Measurements from ENCODE around the gene GPR84. TPM values are rescaled to one million over a fixed set of nuclear protein-coding genes. Genes with fewer than 3 reads are reported as not detected.

GPR84 gene
- total and polyA plus RNA-seq, 2 donors (not counting 1 experiment from before 2014, with no cell fraction given): 0.16 TPM; not detected in 1

DNA sequence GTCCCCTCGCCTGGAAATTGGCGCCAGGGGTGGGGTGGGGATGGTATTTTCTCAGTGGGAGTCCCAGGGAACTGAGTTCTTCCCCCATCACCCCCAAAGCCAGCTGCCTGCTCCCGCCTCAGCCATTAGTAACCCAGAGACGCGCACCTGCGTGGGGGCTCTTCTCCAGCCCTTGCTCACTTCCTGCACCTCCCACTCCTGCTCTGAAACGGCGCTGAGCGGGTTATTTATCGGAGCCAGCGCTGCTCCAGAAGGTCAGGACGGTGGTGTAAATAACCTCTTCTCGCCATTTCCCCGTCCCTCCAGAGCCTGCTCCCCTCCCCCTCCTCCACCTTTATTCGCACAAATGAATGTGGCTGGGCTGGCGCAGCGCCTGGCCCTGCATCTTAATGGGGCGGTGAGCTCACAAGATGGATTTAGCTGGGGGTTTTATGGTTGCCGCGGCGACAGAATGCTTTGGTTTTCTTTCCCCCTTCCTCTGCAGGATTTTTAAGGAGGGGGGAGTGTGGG is 12.2 kb downstream of the GPR84 start:
- Histone ChIP-seq H3K9ac (ENCODE audit: low read length) (no peak overlapping the region), H3K4me2 (replicated peaks; ENCODE audit: low read depth, low read length, poor library complexity, severe bottlenecking) (no peak overlapping the region), H3K79me2 (ENCODE audit: control insufficient read depth, insufficient read depth, low read length) (no peaks in the 10 kb centered on the region), H3K27me3 (replicated peaks in 1 of 4; ENCODE audit: control extremely low read depth in 1 of 4, control insufficient read depth in 3 of 4, insufficient read depth in 4 of 4, low read length in 3 of 4) (no peaks in the 10 kb centered on the region), H4K20me1 (ENCODE audit: control insufficient read depth, insufficient read depth, low read length, poor library complexity, severe bottlenecking) (no peaks in the 10 kb centered on the region), H3K4me1 (ENCODE audit: control insufficient read depth in 2 of 2, insufficient read depth in 2 of 2, low read length in 2 of 2) (peaks cover 4% of the 10 kb centered on the region in 2 donors), H3K27ac (ENCODE audit: low read length in 2 of 2) (no peak overlapping the region), H3K4me3 (ENCODE audit: control extremely low read depth in 1 of 5, extremely low read depth in 1 of 5, insufficient read depth in 1 of 5, low read depth in 2 of 5, low read length in 4 of 5) (no peak overlapping the region), H2AFZ (ENCODE audit: insufficient read depth, low read depth, low read length, poor library complexity, severe bottlenecking) (no peak overlapping the region), H3K9me3 (ENCODE audit: control extremely low read depth in 1 of 3, control insufficient read depth in 2 of 3, insufficient read depth in 1 of 3, low read length in 2 of 3) (no peaks in the 10 kb centered on the region), H3K36me3 (replicated peaks in 1 of 2; ENCODE audit: control extremely low read depth in 1 of 2, control insufficient read depth in 1 of 2, extremely low read depth in 1 of 2, insufficient read depth in 2 of 2, low read length in 1 of 2) (peaks cover 0 to 39% of the 10 kb centered on the region in 2 experiments)
- H3K4me1 Mint-ChIP-seq: peaks cover 8% of the 10 kb centered on the region
- no peaks in the 10 kb centered on the region for H3K9me3 Mint-ChIP-seq (ENCODE audit: insufficient read depth)
- ATAC-seq (ENCODE audit: low read depth) (no peak), DNase-seq (no peak)
- POLR2A ChIA-PET: interaction anchor here (0.6 kb wide), 1 partner anchor 121 kb away, joined by 4 read pairs; no protein-coding TSS in a partner anchor
- TF ChIP-seq, protein P1, sequence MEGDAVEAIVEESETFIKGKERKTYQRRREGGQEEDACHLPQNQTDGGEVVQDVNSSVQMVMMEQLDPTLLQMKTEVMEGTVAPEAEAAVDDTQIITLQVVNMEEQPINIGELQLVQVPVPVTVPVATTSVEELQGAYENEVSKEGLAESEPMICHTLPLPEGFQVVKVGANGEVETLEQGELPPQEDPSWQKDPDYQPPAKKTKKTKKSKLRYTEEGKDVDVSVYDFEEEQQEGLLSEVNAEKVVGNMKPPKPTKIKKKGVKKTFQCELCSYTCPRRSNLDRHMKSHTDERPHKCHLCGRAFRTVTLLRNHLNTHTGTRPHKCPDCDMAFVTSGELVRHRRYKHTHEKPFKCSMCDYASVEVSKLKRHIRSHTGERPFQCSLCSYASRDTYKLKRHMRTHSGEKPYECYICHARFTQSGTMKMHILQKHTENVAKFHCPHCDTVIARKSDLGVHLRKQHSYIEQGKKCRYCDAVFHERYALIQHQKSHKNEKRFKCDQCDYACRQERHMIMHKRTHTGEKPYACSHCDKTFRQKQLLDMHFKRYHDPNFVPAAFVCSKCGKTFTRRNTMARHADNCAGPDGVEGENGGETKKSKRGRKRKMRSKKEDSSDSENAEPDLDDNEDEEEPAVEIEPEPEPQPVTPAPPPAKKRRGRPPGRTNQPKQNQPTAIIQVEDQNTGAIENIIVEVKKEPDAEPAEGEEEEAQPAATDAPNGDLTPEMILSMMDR (IDR thresholded peaks at IDR 0.05): no peak
- TF ChIP-seq EZH2 (IDR thresholded peaks at IDR 0.05; ENCODE audit: borderline replicate concordance, insufficient read depth, low read depth, low read length, poor library complexity, severe bottlenecking): no peak
- no peak overlapping the region for H3K27ac Mint-ChIP-seq
- intact Hi-C loops (cut with micrococcal nuclease): no loop called here
- WGBS (ENCODE audit: insufficient coverage): 7% methylated on average over 10 of the region's 21 CpGs
- H3K4me3 Mint-ChIP-seq: no peak overlapping the region
- CTCF ChIA-PET: interaction anchor here (0.9 to 3.4 kb wide), 3 partner anchors 8 to 14 kb away, joined by 3 to 9 read pairs (median 3); no protein-coding TSS in a partner anchor
- no peaks in the 10 kb centered on the region for H3K27me3 Mint-ChIP-seq

DNA sequence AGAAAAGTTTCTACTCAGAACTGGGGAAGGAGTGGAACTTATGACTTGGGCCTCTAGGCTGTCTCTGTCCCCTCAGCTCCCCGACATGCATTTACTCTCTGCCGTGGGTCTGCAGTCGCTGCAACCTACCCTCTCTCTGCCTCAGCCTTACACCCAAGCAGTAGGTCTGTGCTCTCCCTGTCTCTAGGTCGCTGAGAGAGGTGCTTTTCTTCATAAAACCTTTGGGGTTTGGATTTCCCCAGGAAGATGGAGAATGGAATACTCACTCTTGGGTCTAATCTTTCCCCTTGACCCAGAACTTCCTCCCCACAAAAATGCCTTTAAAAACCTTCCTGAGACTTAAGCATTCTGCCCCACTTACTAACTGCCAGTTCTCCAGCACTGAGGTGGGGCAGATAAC is 12.9 kb downstream of the GPR84 start:
- no peak overlapping the region for H3K27ac ChIP-seq (ENCODE audit: low read length in 2 of 2)
- no peak overlapping the region for H2AFZ ChIP-seq (ENCODE audit: insufficient read depth, low read depth, low read length, poor library complexity, severe bottlenecking)
- H3K4me3 ChIP-seq (ENCODE audit: control extremely low read depth in 1 of 5, extremely low read depth in 1 of 5, insufficient read depth in 1 of 5, low read depth in 2 of 5, low read length in 4 of 5): no peak overlapping the region
- H4K20me1 ChIP-seq (ENCODE audit: control insufficient read depth, insufficient read depth, low read length, poor library complexity, severe bottlenecking): no peaks in the 10 kb centered on the region
- ChIA-PET POLR2A (no interaction called here), CTCF (interaction anchor here (0.9 to 3.4 kb wide), 3 partner anchors 9 to 103 kb away, joined by 3 to 9 read pairs (median 4); no protein-coding TSS in a partner anchor)
- intact Hi-C loops (cut with micrococcal nuclease): no loop called here
- Mint-ChIP-seq H3K4me3 (no peak overlapping the region), H3K4me1 (peaks cover 8% of the 10 kb centered on the region), H3K9me3 (ENCODE audit: insufficient read depth) (no peaks in the 10 kb centered on the region), H3K27ac (no peak overlapping the region), H3K27me3 (no peaks in the 10 kb centered on the region)
- ATAC-seq (ENCODE audit: low read depth) (no peak), DNase-seq (no peak)
- TF ChIP-seq, protein P1 (IDR thresholded peaks at IDR 0.05): no peak
- TF ChIP-seq EZH2 (IDR thresholded peaks at IDR 0.05; ENCODE audit: borderline replicate concordance, insufficient read depth, low read depth, low read length, poor library complexity, severe bottlenecking): no peak
- H3K4me1 ChIP-seq (ENCODE audit: control insufficient read depth in 2 of 2, insufficient read depth in 2 of 2, low read length in 2 of 2): peaks cover 4% of the 10 kb centered on the region in 2 donors
- no peaks in the 10 kb centered on the region for H3K27me3 ChIP-seq (replicated peaks in 1 of 4; ENCODE audit: control extremely low read depth in 1 of 4, control insufficient read depth in 3 of 4, insufficient read depth in 4 of 4, low read length in 3 of 4)
- H3K36me3 ChIP-seq (replicated peaks in 1 of 2; ENCODE audit: control extremely low read depth in 1 of 2, control insufficient read depth in 1 of 2, extremely low read depth in 1 of 2, insufficient read depth in 2 of 2, low read length in 1 of 2): peaks cover 0 to 46% of the 10 kb centered on the region in 2 experiments
- no peak overlapping the region for H3K4me2 ChIP-seq (replicated peaks; ENCODE audit: low read depth, low read length, poor library complexity, severe bottlenecking)
- H3K9me3 ChIP-seq (ENCODE audit: control extremely low read depth in 1 of 3, control insufficient read depth in 2 of 3, insufficient read depth in 1 of 3, low read length in 2 of 3): no peaks in the 10 kb centered on the region
- no peaks in the 10 kb centered on the region for H3K79me2 ChIP-seq (ENCODE audit: control insufficient read depth, insufficient read depth, low read length)
- no peak overlapping the region for H3K9ac ChIP-seq (ENCODE audit: low read length)
- 100% methylated on average over 3 of the region's 4 CpGs for WGBS (ENCODE audit: insufficient coverage)
